Medulla oblongata (tissue), 1 donor: ENCODE data around the gene PMVK.

ENCODE experiments used
- DNase-seq: peaks from one replicate; pipeline ENCODE4 v3.0.0-alpha.2; 2015; ENCODE audit errors: extremely low spot score

The PMVK gene

DNA sequence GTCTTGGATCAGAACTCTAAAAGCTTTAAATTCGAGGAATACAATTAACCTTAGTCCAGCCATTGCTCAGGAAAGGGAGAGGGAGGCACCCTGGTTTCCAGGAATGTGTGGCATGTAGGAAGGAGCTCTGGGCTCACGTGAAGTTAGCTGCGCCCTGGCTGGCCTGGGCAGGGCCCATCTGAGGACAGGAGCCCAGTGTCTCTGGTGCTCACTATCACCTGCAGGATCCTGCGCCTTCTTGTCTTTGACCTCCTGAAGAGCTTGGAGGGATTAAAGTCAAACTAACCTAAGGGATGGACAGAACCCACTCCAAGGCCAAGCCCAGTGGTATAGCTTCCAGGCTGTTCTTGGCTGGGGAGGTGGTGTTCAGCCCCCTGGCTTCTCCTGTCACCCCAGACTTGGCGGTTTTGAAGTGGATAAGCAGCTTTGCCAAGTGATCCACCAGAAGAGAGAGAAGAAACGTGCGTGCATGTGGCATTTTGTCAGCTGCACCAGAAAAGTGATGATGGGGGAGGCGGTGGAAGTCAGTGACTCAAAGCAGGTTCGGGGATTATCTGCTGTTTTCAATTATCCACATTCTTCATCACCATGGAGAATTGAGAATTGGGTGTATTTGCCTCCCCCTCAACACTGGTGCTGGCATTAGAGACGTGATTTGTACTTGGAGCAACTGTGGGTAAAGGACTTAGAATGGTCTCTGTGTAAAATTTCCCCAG, 54.5 kb downstream of the PMVK start:
- no peak for DNase-seq

DNA sequence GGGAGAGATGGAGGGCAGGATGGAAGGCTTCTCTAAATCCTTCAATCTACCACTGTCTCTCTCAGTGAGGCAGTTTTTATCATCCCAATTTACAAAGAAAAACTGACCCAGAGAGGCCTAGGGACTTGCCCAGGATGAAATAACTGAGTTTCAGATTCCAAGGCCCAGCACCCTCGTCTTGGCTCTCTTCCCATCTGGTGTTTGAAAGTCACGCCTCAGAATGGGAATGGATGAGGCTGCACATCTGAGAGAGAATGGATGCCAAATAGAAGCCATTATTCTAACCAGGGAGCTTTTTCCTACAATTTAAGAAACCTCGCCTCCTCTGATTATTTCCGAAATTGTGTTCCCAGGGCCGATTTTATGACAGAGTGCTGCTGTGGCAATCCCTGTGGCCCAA, 55.8 kb downstream of the PMVK start:
- DNase-seq = no peak

DNA sequence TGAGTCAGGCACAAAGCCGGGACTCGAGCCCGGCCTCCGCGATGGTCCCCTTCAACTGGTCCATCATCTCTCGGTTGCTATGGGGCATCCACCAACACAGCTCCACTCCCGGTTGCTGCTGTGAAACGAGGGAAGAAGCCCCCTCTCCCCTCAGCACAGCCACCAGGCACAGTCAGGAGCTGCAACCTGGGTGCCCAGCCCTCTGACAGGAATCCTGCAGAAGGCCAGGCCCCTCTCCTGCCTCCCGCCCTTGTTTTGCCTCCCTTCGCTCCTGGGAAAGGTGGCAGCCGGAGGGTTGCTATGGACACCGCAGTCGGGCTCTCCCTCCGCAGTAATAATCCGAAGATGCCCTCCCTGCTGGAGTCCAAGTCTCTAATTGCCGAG, 57.5 kb downstream of the PMVK start:
- DNase-seq = no peak

DNA sequence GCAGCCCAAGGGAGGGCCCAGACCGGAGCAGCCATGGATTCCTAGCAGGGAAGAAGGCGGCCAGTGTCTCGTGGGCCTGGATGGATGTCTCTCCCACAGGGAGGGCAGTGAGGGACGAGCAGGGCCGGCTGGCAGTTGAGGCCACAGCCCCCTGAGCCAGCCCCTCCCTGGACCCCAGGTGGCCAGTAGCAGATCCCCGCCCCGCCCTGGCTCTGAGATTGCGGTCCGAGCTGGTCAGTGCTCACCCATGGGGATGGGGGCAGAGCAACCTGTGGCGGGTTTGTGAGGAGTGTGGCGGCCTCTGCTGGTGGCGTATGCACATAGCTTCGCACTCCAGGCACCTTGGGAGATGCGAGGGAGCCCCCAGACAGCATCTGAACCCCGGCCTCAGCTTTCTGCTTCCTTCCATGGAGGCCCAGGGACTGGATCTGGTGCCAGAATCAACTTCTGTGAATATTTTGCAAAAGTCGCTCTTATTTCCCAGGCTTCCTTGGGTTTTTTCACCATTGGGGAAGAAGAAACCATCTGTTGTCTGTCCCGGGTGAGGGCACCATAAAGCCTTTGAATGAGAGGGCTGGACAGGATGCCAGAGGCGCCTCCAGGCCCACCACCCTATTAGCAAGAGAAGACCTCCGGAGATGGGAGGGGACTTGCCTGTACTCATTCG, 58.0 kb downstream of the PMVK start:
- peak; percentile 89 for DNase-seq

DNA sequence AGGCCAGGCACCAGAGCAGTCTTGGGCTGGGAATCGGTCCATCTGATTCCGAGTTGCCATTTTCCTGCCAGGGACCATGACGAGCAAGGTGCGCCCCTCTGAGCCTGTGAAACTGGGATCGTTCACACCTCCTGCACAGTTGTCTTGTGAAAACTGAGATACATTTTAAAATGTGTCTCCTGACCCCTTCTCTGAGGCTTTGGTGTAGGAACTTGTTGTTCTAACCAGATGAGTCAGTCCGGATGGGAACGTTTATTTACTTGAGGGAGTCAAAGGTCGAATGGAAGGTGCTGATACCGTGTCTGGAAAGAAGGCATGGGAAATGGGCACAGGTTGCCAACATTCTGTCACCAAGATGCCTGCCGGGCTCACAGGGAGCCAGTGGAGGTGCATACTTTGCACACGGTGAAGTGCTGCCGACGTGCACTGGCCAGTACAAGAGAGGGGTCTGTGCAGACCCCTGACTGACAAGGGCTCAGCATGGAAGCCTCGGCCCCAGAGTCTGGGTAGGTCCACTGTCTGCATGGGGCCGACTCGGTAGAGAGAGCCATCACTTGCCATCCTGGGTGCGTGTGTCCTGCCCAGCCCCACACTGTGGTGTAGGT, 59.0 kb downstream of the PMVK start:
- no peak for DNase-seq

DNA sequence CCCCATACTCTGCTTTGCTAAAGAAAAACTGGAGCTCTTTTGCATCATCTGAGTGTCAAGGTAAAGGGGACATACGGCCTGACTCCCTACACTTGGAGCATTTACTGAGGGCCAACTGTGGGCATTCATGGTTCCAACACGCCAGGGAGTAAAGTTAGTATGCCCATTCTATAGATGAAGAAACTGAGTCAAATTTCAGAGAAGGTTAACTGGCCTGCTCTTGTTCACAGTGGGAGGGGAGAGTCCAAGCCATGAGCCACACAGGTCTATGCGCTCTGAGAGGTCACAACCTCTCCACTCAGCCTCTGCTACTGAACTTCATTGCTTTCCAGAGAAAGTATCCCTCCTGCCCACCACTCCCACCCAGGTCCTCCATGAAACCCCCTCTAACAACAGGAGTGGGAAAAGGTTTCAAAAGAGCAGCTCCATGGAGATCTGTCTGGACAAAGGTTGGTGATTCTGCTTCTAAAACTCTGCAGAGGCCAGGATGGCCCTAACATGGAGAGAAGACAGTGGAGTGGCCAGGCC, 59.6 kb downstream of the PMVK start:
- no peak for DNase-seq
